GM23338 (cell line): ENCODE results near the gene NEDD4. TPM values are rescaled to one million over a fixed set of nuclear protein-coding genes. Genes with fewer than 3 reads are reported as not detected.

Experiments
- ATAC-seq: fragments of 200-7000 bp; cut with Tn5 transposase; 3 replicates; pipeline ENCODE4 v1.9.1; 2020
- DNase-seq: peaks from one replicate; pipeline ENCODE4 v3.0.0-alpha.2; 2015; ENCODE audit warnings: low spot score
- H2AFZ ChIP-seq: fragments of 200-600 bp; sonication (generic); 2 replicates; pipeline ENCODE4 v1.8.0; 2016; ENCODE audit warnings: antibody characterized with exemption, mild to moderate bottlenecking, moderate library complexity
- H3F3A ChIP-seq: fragments of 200-600 bp; sonication (generic); replicated peaks from 2 replicates; pipeline ENCODE4 v1.8.0; 2017; ENCODE audit warnings: antibody characterized with exemption, mixed run types, low read depth
- H3K27ac ChIP-seq: fragments of 200-600 bp; sonication (generic); 2 replicates; pipeline ENCODE4 v1.6.1; 2016; ENCODE audit warnings: low read depth
- H3K27me3 ChIP-seq: fragments of 200-600 bp; sonication (generic); 2 replicates; pipeline ENCODE4 v1.8.0; 2016; ENCODE audit warnings: mild to moderate bottlenecking, mixed run types, moderate library complexity; ENCODE audit not compliant: insufficient read depth
- H3K36me3 ChIP-seq: fragments of 200-600 bp; sonication (generic); 2 replicates; pipeline ENCODE4 v1.8.0; 2016; ENCODE audit warnings: mild to moderate bottlenecking; ENCODE audit not compliant: insufficient read depth
- H3K4me1 ChIP-seq: fragments of 200-600 bp; sonication (generic); 2 replicates; pipeline ENCODE4 v1.8.0; 2016; ENCODE audit warnings: mild to moderate bottlenecking, moderate library complexity; ENCODE audit not compliant: insufficient read depth
- H3K4me2 ChIP-seq: fragments of 200-600 bp; sonication (generic); 2 replicates; pipeline ENCODE4 v1.7.1; 2017; ENCODE audit warnings: mixed run types
- H3K4me3 ChIP-seq: fragments of 200-600 bp; sonication (generic); 2 replicates; pipeline ENCODE4 v1.6.1; 2016; ENCODE audit warnings: mixed run types
- H3K79me2 ChIP-seq: fragments of 200-600 bp; sonication (generic); replicated peaks from 2 replicates; pipeline ENCODE4 v1.8.0; 2017; ENCODE audit warnings: mild to moderate bottlenecking; ENCODE audit not compliant: insufficient read depth
- H3K9me2 ChIP-seq: fragments of 200-600 bp; sonication (generic); 2 replicates; pipeline ENCODE4 v1.8.0; 2017; ENCODE audit not compliant: insufficient read depth
- H4K20me1 ChIP-seq: fragments of 200-600 bp; sonication (generic); replicated peaks from 2 replicates; pipeline ENCODE4 v1.8.0; 2017; ENCODE audit warnings: mild to moderate bottlenecking; ENCODE audit not compliant: insufficient read depth
- H3K27ac Mint-ChIP-seq: 2 replicates; pipeline ENCODE4 v1.8.0; 2020; ENCODE audit warnings: inconsistent platforms, mild to moderate bottlenecking, moderate library complexity, mixed read lengths
- H3K27me3 Mint-ChIP-seq: 3 replicates; pipeline ENCODE4 v1.8.0; 2022; ENCODE audit warnings: low read depth, mild to moderate bottlenecking, moderate library complexity, mixed read lengths, inconsistent platforms; ENCODE audit not compliant: insufficient read depth, poor library complexity
- H3K36me3 Mint-ChIP-seq: 3 replicates; pipeline ENCODE4 v1.8.0; 2021; ENCODE audit warnings: low read depth, mild to moderate bottlenecking, inconsistent platforms, moderate library complexity, mixed read lengths
- H3K4me1 Mint-ChIP-seq: 3 replicates; pipeline ENCODE4 v1.8.0; 2020; ENCODE audit warnings: mild to moderate bottlenecking, inconsistent platforms, mixed read lengths
- H3K4me3 Mint-ChIP-seq: 3 replicates; pipeline ENCODE4 v1.8.0; 2021; ENCODE audit warnings: moderate library complexity, mild to moderate bottlenecking, inconsistent platforms, mixed read lengths
- H3K9me3 Mint-ChIP-seq: 3 replicates; pipeline ENCODE4 v1.8.0; 2020; ENCODE audit warnings: moderate library complexity, mild to moderate bottlenecking, inconsistent platforms, mixed read lengths
- CREB1 ChIP-seq: fragments of 250-450 bp; sonication (Bioruptor Pico); IDR thresholded peaks from 2 replicates; pipeline ENCODE4 v1.5.0; 2020; ENCODE audit warnings: low read depth, mild to moderate bottlenecking, moderate library complexity
- CTCF ChIP-seq, 2 experiments: fragments of 200-600 bp in 1 of 2; sonication (generic) in 1 of 2; conservative IDR thresholded peaks; 2 replicates each; pipeline versions ENCODE4 v1.5.1 to v1.6.1; 2016 to 2017; ENCODE audit warnings: antibody characterized with exemption in 2 of 2, low read depth in 2 of 2, mild to moderate bottlenecking in 2 of 2, moderate library complexity in 1 of 2
- ETS1 ChIP-seq: IDR thresholded peaks from 2 replicates; pipeline ENCODE4 v1.6.1; 2016; ENCODE audit warnings: antibody characterized with exemption
- EZH2 ChIP-seq: fragments of 200-600 bp; sonication (generic); IDR thresholded peaks from one replicate; pipeline ENCODE4 v1.8.0; 2017; ENCODE audit warnings: antibody characterized with exemption, mild to moderate bottlenecking, low read depth; ENCODE audit not compliant: unreplicated experiment
- EZH2phosphoT487 ChIP-seq: fragments of 200-600 bp; sonication (generic); IDR thresholded peaks from one replicate; pipeline ENCODE4 v1.8.1; 2018; ENCODE audit warnings: antibody characterized with exemption; ENCODE audit not compliant: unreplicated experiment
- JUNB ChIP-seq: IDR thresholded peaks from one replicate; pipeline ENCODE4 v1.6.1; 2016; ENCODE audit warnings: antibody characterized with exemption; ENCODE audit not compliant: unreplicated experiment
- NANOG ChIP-seq: IDR thresholded peaks from 2 replicates; pipeline ENCODE4 v1.6.1; 2016; ENCODE audit warnings: antibody characterized with exemption, borderline replicate concordance
- ZNF114 ChIP-seq: fragments of 250-450 bp; sonication (Bioruptor Pico); IDR thresholded peaks from 2 replicates; pipeline ENCODE4 v1.5.0; 2020; ENCODE audit warnings: mild to moderate bottlenecking, moderate library complexity
- ZNF331 ChIP-seq: fragments of 250-450 bp; sonication (Bioruptor Pico); IDR thresholded peaks from 2 replicates; pipeline ENCODE4 v1.5.0; 2020; ENCODE audit warnings: low read depth, mild to moderate bottlenecking, moderate library complexity
- ZNF462 ChIP-seq: fragments of 250-450 bp; sonication (Bioruptor Pico); IDR thresholded peaks from 2 replicates; pipeline ENCODE4 v1.5.0; 2020; ENCODE audit warnings: mild to moderate bottlenecking, moderate library complexity
- polyA plus RNA-seq: library from polyadenylated mRNA; unstranded; fragments of >200 nt; fragmentation: Nextera tagmentation; extraction: Ambion mirVana; gene quantifications from 2 replicates; pipeline ENCODE4 v1.2.1, GENCODE V29; 2016
- total RNA-seq: library from RNA; depleted of rRNA; stranded (reverse); fragments of >200 nt; shearing (Covaris generic); gene quantifications from 2 replicates; pipeline ENCODE4 v1.2.3, GENCODE V29; 2014

The NEDD4 gene
- total and polyA plus RNA-seq, 2 experiments from 2014 or later: 2.1 to 7.2 TPM

- Mint-ChIP-seq H3K27me3 (no peaks in the 10 kb centered on the region), H3K4me3 (no peak overlapping the region), H3K36me3 (no peaks in the 10 kb centered on the region), H3K9me3 (no peaks in the 10 kb centered on the region), H3K4me1 (peaks cover 4% of the 10 kb centered on the region; the same call in 2 of the 3 replicates), H3K27ac (no peak overlapping the region)
- Histone ChIP-seq H3K4me1 (no peaks in the 10 kb centered on the region), H2AFZ (no peak overlapping the region), H3K79me2 (no peaks in the 10 kb centered on the region), H3F3A (no peaks in the 10 kb centered on the region), H3K36me3 (no peaks in the 10 kb centered on the region), H3K4me3 (no peak overlapping the region), H3K27me3 (no peaks in the 10 kb centered on the region), H3K9me2 (no peaks in the 10 kb centered on the region), H3K27ac (no peak overlapping the region), H3K4me2 (no peak overlapping the region), H4K20me1 (no peaks in the 10 kb centered on the region)
- no peak for ATAC-seq
- no peak for TF ChIP-seq EZH2
- TF ChIP-seq JUNB: no peak
- TF ChIP-seq CREB1 (CRISPR knock-in tag): no peak
- TF ChIP-seq ETS1: no peak
- TF ChIP-seq NANOG: no peak
- no peak for TF ChIP-seq EZH2phosphoT487
- DNase-seq: no peak
Observed at GRCh38 chr15:55914446-55914845, 79.0 kb downstream of the NEDD4 start.

- no peak overlapping the region for H3K4me3 ChIP-seq
- Mint-ChIP-seq H3K4me1 (peaks cover 4% of the 10 kb centered on the region; the same call in 2 of the 3 replicates), H3K27me3 (no peaks in the 10 kb centered on the region), H3K9me3 (no peaks in the 10 kb centered on the region), H3K27ac (no peak overlapping the region), H3K4me3 (no peak overlapping the region), H3K36me3 (no peaks in the 10 kb centered on the region)
- DNase-seq (no peak), ATAC-seq (no peak)
- H3K36me3 ChIP-seq: no peaks in the 10 kb centered on the region
- H4K20me1 ChIP-seq: no peaks in the 10 kb centered on the region
- no peak overlapping the region for H3K27ac ChIP-seq
- H3K4me2 ChIP-seq: no peak overlapping the region
- no peaks in the 10 kb centered on the region for H3K4me1 ChIP-seq
- no peak overlapping the region for H2AFZ ChIP-seq
- no peaks in the 10 kb centered on the region for H3F3A ChIP-seq
- H3K27me3 ChIP-seq: no peaks in the 10 kb centered on the region
- no peaks in the 10 kb centered on the region for H3K9me2 ChIP-seq
- no peaks in the 10 kb centered on the region for H3K79me2 ChIP-seq
- TF ChIP-seq ZNF114 (CRISPR knock-in tag) (no peak), CREB1 (CRISPR knock-in tag) (no peak), JUNB (no peak), ZNF462 (CRISPR knock-in tag) (no peak), NANOG (no peak), ZNF331 (no peak), CTCF (conservative IDR thresholded peaks at IDR 0.05; ENCODE audit: low read depth in 2 of 2) (no peak), EZH2 (no peak)
Observed at GRCh38 chr15:55912982-55913381, 80.4 kb downstream of the NEDD4 start.
